Prostate gland (tissue), 2 donors: ENCODE measurements around the gene SNRK.

ENCODE experiments used
- POLR2A ChIP-seq: fragments of 450-650 bp; IDR thresholded peaks from one replicate; pipeline ENCODE4 v1.6.1; 2016; ENCODE audit warnings: antibody characterized with exemption, mild to moderate bottlenecking
- TF ChIP-seq, protein P1 (sequence below), 4 experiments: fragments of 200-600 bp in 2 of 4; fragments of 450-650 bp in 2 of 4; sonication (generic) in 2 of 4; IDR thresholded peaks; 1 replicate in 3 of 4; 2 replicates in 1 of 4; pipeline ENCODE4 v1.5.1; 2016 to 2019; ENCODE audit warnings: antibody characterized with exemption in 4 of 4, mild to moderate bottlenecking in 2 of 4, moderate library complexity in 2 of 4

DNA sequence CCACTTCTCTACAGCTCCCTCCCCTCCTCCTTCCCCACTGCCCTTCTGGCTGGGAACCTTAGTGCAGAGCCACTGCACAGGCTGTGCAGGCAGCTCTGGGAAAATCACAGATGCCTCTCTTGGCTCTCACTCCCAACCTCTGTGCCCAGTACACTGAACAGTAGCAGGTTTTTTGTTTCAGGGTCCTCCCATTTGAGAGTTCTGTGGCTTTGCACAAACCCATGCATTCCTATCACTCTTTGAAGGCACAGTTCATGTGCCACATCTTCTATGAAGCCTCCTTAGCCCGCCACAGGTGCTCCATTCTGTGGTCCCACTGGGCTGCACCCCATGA is 103.9 kb downstream of the SNRK start:
- TF ChIP-seq, protein P1, sequence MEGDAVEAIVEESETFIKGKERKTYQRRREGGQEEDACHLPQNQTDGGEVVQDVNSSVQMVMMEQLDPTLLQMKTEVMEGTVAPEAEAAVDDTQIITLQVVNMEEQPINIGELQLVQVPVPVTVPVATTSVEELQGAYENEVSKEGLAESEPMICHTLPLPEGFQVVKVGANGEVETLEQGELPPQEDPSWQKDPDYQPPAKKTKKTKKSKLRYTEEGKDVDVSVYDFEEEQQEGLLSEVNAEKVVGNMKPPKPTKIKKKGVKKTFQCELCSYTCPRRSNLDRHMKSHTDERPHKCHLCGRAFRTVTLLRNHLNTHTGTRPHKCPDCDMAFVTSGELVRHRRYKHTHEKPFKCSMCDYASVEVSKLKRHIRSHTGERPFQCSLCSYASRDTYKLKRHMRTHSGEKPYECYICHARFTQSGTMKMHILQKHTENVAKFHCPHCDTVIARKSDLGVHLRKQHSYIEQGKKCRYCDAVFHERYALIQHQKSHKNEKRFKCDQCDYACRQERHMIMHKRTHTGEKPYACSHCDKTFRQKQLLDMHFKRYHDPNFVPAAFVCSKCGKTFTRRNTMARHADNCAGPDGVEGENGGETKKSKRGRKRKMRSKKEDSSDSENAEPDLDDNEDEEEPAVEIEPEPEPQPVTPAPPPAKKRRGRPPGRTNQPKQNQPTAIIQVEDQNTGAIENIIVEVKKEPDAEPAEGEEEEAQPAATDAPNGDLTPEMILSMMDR (IDR thresholded peaks at IDR 0.05): no peak
- no peak for TF ChIP-seq POLR2A
